Right lobe of liver (tissue), 4 donors: Measurements from ENCODE around the gene PTPN18.

Source experiments
- CTCF ChIP-seq, 4 donors: fragments of 200-600 bp in 3 of 4; fragments of 450-650 bp in 1 of 4; IDR thresholded peaks; one replicate each; pipeline versions ENCODE4 v1.5.1 to v1.8.0; 2016 to 2022; ENCODE audit warnings: antibody characterized with exemption in 4 of 4, mild to moderate bottlenecking in 2 of 4
- POLR2A ChIP-seq: fragments of 450-650 bp; IDR thresholded peaks from one replicate; pipeline ENCODE4 v1.6.1; 2017; ENCODE audit warnings: antibody characterized with exemption, mild to moderate bottlenecking
- donor health status: DM: no; HTN: no; CAD: no.
- donor health status: DM: no; HTN: no; CAD: no.
- donor health status: DM: no; HTN: yes; CAD: no.

GRCh38 chr2:130378898-130379214 lies 23.0 kb downstream of the PTPN18 start:
- TF ChIP-seq CTCF (IDR thresholded peaks at IDR 0.05) = no peak
- TF ChIP-seq POLR2A = no peak
